ENCODE measurements around the gene ACAP1.
A peak's percentile ranks its signal among the peaks of the same experiment; 100 is the strongest.

ACAP1 gene, protein sequence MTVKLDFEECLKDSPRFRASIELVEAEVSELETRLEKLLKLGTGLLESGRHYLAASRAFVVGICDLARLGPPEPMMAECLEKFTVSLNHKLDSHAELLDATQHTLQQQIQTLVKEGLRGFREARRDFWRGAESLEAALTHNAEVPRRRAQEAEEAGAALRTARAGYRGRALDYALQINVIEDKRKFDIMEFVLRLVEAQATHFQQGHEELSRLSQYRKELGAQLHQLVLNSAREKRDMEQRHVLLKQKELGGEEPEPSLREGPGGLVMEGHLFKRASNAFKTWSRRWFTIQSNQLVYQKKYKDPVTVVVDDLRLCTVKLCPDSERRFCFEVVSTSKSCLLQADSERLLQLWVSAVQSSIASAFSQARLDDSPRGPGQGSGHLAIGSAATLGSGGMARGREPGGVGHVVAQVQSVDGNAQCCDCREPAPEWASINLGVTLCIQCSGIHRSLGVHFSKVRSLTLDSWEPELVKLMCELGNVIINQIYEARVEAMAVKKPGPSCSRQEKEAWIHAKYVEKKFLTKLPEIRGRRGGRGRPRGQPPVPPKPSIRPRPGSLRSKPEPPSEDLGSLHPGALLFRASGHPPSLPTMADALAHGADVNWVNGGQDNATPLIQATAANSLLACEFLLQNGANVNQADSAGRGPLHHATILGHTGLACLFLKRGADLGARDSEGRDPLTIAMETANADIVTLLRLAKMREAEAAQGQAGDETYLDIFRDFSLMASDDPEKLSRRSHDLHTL

DNA sequence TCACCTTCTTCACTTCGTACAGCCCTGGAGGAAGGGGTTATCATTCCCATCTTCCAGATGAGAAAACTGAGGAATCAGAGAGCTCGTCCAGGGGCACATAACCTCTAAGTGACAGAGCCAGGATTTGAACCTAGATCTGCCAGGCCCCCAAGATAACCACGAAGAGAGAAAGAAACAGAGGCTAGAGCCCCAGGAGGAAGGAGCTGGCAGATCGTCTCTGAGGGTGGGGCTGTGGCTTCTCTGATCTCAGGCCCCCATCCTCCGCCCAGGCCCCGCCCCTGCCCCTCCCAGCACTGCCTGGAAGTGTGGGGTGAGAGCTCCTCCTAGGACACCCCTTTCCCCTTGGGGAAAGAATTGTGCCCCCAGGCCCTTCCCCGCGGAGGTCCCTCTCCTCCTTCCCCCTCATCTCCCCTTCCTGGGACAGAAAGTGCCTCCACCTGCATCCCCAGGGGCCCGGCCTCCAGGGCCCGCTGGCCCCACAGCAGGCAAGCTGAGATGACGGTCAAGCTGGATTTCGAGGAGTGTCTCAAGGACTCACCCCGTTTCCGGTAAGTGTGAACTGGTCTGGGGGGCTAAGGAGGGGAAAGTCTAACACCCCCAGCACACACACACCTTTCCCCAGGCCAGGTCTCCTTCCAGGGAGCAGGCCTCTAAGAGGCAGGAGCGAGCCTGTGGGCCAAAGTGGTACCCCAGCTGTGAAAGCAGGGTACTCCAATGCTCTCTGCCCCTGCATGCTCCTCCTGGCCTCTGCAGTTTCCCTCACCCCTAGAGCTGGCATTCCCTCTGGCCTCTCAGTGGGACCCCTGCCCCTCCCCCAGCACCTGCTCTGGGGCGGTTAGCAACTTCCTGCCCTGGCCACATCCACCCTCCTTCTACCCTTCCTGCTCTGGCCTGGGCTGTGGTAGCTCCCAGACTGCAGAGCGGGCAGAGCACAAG, at the start of gene ACAP1:
Gene ACAP1, plus strand, starts transcription at position 290 of the 936 bp plus-strand sequence. Its CDS starts 206 bp downstream, at position 496.
- DNase-seq: no peak

DNA sequence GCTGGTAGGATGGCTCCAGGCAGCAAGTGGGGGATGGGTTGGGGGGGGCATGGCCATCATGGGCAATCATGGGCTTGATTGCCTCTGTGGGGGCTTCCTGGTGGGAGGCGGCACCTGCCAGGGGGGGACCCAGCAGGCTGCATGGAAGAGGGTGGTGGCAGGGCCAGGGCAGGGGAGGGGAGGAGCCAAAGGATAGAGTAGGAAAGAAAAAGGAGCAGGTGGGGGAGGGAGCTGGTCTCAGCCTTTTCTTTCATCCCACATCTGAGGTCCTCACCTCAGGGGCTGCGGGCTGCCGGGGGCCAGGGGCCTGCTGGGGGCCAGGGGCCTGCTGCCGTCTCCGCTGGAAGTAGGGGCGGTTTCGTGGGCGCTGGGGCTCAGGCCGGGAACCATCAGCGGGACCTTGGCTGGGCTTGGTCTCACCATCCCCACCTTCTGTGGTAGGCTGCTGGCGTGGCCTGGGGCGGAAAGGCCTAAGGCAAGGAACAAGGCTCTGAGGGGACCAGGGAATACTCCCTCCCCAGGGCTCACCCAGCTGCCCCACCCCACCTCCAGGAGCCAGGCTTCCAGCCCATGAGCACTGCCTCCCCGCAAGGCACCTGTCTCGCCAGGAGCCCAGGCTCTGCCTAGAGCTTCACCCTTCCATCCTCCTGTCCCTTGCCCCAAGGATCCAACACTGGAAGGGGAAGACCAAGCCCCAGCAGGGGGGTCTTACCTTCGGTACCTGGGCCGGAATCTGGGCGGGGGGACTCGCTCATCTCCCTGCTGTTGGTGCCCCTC, 46.9 kb upstream of the ACAP1 start:
- DNase-seq: no peak

DNA sequence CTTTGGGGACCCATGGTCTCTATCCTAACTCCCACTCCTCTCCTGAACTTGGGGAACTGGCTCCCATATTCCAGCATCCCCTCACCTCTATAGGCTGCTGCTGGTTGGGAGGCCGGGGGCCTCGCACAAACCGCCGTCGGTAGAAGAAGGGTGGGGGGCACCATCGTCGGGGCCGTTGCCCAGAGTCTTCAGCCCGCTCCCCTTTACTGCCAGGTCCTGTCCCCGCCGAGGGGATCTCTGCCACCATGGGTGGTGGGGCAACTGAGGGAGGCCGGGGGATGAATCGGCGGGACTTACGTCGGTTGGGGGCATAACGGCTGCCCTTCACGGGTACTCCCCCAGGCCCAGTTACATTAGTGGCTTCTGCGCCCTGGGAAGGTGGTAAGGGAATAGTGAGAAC, 46.2 kb upstream of the ACAP1 start:
- DNase-seq: no peak

DNA sequence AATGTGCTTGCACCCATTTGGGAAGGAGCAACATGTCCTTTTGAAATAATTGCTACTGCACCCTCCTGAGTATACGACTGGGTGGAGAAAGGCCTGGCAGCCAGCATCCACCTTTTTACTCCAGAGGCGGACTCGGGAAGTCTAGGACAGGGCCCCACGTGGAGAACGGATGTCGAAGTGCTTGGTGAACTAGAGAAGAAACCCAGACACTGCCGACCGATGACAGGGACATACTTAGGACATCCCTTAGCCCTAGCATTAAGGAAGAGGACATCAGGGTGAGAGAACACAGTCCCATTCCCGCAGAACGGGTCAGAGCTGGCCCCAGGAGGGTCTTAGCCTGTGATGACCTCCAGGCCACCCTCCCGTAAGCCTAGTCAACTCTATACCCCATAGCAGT, 45.6 kb upstream of the ACAP1 start:
- no peak for DNase-seq

DNA sequence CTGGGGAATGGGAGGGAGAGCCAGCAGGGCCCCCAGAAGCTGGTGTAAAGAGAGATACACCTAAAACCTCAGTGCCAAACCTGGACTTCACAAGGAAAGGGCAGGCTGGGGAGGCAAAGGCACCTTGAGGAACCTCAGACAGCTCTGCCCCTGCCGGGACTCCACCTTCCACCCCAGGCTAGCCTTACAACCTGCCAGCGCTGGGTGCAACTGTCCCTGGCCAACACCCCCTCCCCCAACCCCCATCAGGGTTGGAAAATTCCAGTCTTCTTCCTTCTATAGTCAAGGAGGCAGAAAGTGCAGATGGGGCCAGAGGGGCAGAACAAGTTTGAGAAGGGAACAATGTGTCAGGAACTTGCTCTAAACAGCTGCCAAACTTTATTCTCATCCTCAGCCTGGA, 44.1 kb upstream of the ACAP1 start:
- no peak for DNase-seq

DNA sequence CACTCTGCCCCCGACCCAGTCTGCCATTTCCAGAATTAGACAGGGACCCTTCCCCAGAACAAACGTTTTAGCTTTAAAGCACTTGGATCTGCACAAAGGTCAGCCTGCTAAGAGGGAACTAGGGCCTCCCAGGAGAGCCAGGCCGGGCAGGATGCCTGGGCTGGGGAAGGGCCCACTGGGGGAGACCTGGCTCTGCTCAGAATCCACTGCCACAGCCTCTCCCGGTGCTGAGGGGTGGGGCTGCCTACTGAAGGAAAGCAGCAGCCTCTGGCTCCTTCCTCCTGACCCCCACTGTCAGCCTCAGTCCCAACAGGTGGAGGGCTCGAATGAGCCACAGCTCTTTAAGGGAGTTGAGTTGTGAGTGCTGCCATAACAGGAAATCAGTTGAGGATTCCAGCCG, 43.6 kb upstream of the ACAP1 start:
- DNase-seq: no peak

DNA sequence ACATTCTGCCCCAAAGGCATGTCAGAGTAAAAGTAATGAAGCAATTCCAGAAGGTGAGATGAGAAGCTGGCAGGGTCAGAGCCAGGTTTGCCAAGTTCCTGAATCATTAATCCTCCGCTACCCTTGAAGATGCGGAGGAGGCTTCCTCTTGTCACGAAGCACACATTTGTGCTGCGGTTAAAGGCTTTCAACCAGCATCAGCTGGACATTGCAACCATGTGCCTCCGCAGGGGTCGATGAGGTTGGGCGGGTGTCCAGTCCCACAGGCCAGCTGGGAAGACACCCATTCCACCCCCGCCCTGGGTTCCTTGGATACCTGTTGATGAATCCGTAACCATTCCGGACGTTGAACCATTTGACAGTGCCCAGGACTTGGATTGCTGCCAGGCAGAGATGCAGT, 43.2 kb upstream of the ACAP1 start:
- no peak for DNase-seq

DNA sequence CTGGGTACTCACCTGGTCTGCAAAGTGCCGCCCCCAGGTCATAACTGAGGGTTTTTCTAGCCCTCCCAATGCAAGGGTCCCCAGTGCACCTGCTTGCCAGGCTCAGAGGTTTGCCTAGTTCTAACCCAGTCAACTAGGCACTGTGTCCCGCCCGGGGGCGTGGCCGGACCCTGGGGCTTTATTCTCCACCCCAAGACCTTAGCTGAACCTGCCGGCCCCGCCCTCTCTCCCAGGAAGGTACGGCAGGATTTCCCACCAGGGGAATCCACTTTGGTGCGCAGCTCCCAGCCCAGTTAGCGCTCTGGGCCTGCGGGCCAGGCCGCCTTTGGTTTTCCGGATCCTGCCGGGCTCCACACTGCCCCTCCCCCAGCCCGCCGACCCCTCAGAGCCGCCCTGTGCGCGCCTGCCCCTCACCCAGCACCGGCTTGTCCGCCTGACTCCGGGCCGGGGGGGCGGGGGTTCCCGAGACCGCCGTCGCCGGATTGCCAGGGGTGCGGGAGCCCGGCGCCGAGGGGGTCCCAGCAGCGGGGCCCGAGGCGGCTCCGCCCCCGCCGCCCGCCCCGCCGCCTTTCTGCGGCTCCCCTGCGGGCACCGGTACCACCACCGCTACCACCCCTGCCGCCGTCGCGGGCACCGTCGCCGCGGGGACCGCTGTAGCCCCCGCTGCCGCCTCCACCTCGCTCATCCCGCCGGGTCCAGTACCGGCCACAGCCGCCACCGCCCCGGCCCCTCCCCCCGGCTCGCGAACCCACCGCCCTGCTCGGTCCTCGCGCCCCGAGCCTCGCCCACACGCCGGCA, 42.3 kb upstream of the ACAP1 start:
- DNase-seq: no peak

DNA sequence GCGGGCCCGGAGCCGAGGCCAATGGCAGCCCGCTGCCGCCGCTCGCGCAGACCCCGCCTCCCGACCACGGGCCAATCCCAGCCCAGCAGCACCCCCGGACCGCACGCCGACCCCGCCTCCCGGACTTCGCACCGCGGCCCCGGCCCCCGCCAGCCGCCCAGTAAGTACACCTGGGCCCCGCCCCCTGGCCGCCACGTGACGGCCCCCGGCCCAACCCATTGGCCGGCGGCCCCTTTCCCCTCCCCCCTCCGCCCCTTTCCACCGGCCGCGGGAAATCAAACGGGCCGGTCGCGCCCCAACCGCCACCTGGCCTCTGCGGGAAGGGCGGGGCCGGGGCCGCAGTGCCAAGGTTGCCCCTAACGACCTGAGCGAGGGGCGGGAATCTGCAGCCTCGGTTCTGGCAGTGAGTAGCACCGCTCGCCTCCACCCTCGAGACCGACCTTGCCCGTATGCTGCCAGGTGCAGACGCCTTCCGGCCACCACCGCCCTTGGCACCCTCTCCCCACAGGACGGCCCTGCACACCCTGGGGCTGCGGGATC, 41.6 kb upstream of the ACAP1 start, which contains the start of gene YBX2:
Gene YBX2, minus strand, starts transcription at position 26 of the 540 bp plus-strand sequence. CDS start 139 bp downstream, outside the sequence.
- peak; percentile 53 for DNase-seq

DNA sequence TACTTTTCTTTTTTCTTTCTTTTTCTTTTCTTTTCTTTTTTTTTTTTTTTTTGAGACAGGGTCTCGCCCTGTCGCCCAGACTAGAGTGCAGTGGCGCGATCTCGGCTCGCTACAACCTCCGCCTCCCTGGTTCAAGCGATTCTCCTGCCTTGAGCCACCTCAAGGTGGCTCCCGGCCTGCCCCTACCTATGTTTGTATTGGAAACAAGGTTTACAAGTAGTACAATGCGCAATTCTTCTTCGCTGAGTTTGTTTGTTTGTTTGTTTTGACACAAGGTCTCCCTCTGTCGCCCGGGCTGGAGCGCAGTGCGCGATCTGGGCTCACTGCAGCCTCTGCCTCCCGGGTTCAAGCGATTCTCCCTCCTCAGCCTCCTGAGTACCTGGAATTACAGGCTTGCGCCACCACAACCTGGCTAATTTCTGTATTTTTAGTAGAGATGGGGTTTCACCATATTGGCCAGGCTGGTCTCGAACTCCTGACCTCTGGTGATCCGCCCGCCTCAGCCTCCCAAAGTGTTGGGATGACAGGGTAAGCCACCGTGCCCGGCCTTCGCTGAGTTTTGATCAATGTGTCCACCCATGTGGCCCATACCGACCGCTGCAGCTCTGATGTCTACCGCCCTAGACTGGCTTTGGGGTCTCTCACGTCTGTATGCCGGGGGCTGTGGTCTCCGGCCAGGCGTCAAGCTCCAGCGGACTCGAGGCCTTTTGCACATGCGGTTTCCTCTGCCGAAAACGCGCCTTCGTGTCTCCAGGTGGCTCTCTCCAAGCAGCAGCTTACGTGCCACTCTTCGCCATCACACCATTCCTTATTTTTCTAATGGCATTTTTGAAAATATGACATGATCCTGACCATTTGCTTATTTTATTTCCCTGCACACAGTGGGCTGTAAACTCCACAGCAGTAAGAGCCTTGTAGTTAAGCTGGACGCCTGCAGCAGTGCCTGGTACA, 40.8 kb upstream of the ACAP1 start:
- DNase-seq: no peak

DNA sequence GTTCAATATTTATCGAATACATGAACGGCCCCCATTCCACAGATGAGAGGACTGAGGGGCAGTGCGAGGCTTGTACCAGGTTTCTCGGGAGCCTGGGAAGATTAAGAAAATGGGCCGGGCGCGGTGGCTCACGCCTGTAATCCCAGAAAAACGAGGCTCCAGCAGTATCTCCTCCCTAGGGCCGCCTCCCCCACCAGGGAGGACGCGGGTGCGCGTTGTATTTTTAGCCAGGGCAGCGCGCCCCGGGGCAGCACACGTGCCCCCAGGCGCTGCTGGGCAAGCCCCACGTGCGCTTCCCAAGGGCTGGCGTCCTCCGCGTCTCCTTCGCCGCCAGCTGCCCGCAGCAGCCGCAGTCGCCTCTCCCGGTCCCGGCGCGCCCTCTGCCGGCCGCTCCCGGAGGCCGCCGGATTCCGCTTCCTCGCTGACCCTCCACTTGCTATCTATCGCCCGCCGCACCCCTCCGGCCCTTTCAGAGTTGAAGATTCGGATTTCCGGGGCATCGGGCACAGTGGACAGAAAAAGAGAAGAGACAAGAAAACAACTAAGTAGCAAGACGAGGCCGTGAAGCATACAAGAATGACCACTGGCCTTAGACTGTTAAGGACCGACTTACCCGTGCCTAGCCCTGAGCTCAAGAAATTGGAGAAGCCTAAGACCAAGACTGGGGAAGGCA, 40.0 kb upstream of the ACAP1 start:
- DNase-seq: peak; percentile 59 to 68

DNA sequence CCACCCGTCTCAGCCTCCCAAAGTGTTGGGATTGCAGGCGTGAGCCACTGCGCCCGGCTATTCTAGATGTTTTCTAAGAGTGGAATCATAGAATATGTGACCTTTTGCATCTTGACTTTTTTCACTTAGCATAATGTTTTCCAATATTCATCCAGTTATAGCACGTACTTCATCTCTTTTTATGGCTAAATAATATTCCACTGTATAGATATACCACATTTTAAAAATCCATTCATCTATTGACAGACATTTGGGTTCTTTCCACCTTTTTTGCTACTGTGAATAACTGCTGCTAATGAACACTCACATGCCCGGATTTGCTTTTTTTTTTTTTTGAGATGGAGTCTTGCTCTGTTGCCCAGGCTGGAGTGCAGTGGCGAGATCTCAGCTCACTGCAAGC, 32.1 kb upstream of the ACAP1 start:
- no peak for DNase-seq

DNA sequence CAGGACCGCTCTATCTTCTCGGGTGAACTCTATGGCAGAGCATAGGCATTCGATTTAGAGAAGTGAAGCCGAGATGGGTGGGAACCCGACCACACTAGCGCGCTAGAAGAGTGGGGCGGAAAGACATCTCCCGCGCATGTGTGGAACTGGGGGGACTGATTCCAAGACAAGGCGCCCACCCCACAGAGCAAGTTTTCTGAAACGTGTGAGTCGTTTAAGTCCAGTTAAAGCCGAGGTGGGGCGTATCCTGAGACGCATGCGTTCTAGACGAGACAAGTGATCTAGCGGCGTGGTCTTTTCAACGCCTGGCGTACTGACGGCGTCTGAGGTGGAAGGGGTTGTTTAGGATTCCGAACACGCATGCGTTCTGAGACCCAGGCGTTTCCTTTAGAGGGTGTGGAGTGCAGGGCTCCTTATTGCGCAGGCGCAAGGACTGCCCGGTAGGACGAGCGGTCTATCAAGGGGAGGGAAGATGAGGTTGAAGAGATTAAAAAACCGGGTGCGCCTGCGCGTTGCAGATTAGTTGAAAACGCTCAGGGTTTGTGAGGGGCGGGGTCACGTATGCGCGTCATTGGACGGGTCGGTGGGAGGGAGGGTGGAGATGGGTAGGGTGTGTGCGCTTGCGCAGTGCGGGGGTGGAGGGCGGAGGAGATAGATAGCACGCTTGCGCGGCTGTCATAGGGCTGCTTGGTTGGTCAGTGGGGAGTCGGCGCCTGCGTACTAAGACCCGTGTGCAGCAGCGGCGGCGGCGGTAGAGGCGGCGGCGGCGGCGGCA, 29.2 kb upstream of the ACAP1 start, which contains the start of gene EIF5A:
Gene EIF5A, plus strand, starts transcription at position 718 of the 775 bp plus-strand sequence. CDS start 2,008 bp downstream, outside the sequence.
- DNase-seq: peak; percentile 98

DNA sequence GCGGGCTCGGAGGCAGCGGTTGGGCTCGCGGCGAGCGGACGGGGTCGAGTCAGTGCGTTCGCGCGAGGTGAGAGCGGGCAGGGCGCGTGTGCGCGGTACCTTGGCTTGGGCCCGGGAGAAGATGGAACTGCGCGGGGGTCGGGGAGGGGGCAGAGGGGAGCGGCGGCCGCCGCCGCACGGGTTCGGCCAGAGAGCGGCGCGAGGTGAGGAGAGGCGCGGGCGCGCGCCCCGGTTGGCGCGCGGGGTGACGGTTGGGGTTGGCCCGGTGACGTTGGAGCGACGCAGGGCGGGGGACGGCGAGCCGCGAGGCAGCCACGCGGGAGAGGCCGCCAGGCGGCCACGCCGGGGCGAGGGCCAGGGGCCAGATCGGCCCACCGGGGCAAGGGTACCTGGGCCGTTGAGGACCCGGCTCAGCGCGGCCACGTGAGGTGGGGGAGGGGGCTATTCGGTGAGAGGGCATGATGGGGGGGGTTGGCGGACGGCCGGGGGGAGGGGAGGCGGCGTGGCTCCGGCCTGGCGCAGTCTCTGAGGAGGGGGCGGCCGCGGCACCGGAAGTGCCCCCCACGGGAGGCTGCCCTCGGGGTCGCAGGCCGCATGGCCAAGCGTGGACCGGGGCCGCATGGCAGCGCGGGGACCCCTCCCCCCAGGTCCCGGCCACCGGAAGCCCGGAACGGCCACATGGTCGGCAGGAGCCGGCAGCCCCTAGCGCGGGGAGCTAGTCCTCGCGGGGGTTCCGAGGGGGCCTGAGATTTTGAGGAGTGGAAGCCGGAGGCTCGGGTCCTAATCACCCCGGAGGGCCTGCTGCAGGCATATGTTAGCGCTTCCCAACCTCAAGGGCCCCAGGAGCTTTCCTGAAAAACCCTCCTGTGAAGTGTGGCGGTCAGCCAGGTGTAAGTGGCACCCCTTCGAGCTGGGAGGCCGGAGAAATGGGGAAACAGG, 28.4 kb upstream of the ACAP1 start:
- peak in 1 of 2 experiments; percentile 37 for DNase-seq

DNA sequence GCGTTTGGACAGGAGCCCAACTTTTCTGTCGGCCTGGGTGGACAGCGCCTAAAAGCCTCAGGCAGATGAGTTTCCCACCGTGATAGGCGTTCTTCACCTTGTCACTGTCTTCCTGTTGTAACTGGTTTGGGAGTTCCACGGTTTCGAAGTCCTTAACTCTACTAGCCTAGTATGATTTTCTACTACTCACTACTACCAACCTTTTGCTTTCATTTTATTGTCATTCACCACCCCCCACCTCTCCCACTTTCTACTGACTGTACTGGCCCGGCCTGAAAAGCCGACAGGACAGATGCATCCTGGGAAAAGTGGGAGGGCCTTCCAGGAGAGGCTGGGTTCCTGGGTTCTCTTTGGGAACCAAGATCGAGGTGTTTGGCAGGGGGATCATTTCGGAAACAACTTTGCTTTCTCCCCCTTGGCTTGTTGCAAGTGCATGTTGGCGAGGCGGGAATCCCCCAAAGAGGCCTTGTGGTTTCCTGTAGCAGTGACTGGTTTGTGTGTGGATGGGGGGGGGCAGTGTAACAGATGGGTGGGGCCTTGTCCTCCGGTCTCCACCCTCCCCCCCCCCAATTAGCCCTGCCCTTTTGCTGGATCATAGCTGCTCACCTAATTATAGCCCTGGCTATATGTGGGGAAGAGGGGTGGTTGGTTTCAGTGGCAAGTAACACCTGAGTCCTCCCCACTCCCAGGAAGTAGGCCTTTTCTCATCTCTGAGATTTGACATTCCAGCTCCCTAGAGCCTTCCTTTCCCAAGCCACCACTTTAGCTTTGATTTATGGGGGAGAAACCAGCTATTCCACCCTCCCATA, 27.5 kb upstream of the ACAP1 start:
- DNase-seq: peak; percentile 38 to 64

DNA sequence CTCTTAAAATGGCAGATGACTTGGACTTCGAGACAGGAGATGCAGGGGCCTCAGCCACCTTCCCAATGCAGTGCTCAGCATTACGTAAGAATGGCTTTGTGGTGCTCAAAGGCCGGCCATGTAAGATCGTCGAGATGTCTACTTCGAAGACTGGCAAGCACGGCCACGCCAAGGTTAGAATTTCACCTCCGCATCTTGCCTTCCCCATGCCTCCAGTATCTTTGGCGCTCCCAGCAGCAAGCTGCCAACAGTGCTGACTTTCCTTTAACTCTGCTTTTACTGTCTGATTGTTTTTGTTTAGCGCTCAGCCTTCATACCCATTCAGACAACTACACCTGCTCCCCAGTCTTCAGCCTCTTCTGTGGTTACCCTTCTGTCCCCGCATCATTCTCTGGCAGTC, 26.7 kb upstream of the ACAP1 start:
- DNase-seq: no peak

All from NCI-H2081 (cell line).